ENCODE results near the gene PPFIBP2.
A peak's percentile ranks its signal among the peaks of the same experiment; 100 is the strongest.

PPFIBP2 gene

DNA sequence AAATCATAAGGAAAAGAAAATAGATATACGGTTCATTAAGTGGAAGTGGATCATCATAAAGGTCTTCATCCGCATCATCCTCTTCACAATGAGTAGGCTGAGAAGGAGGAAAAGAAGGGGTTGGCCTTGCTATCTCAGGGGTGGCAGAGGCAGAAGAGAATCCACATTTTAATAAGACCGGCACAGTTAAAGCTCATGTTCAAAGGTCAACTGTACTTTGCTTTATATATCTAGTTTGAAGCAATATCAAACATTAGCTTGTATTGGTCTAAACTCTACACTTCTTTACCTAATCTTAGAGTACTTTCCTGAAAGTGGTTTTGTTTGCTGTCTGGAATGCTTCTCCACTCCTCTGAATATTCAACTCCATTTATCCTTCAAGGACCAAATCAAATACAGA lies 5.7 kb upstream of the PPFIBP2 start:
- TF ChIP-seq, protein P1, sequence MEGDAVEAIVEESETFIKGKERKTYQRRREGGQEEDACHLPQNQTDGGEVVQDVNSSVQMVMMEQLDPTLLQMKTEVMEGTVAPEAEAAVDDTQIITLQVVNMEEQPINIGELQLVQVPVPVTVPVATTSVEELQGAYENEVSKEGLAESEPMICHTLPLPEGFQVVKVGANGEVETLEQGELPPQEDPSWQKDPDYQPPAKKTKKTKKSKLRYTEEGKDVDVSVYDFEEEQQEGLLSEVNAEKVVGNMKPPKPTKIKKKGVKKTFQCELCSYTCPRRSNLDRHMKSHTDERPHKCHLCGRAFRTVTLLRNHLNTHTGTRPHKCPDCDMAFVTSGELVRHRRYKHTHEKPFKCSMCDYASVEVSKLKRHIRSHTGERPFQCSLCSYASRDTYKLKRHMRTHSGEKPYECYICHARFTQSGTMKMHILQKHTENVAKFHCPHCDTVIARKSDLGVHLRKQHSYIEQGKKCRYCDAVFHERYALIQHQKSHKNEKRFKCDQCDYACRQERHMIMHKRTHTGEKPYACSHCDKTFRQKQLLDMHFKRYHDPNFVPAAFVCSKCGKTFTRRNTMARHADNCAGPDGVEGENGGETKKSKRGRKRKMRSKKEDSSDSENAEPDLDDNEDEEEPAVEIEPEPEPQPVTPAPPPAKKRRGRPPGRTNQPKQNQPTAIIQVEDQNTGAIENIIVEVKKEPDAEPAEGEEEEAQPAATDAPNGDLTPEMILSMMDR (IDR thresholded peaks at IDR 0.05; ENCODE audit: low read depth, low read length, missing control alignments), result no peak
- no peak for DNase-seq (ENCODE audit: extremely low read depth, low read depth)
- no peak overlapping the region for H3K4me3 ChIP-seq (replicated peaks; ENCODE audit: low read depth, low read length)

DNA sequence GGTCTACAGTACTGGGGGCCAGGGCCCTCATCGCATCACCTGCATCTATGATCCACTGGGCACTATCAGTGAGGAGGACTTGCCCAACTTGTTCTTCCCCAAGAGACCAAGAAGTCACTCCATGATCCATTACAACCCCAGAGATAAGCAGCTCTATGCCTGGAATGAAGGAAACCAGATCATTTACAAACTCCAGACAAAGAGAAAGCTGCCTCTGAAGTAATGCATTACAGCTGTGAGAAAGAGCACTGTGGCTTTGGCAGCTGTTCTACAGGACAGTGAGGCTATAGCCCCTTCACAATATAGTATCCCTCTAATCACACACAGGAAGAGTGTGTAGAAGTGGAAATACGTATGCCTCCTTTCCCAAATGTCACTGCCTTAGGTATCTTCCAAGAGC lies 3.8 kb upstream of the PPFIBP2 start:
- TF ChIP-seq, protein P1 (IDR thresholded peaks at IDR 0.05; ENCODE audit: low read depth, low read length, missing control alignments), result no peak

GRCh38 chr11:7511401-7511800 lies 2.4 kb upstream of the PPFIBP2 start:
- TF ChIP-seq, protein P1 (IDR thresholded peaks at IDR 0.05; ENCODE audit: low read depth, low read length, missing control alignments), result no peak
- no peak for DNase-seq (ENCODE audit: extremely low read depth, low read depth)
- H3K4me3 ChIP-seq (replicated peaks; ENCODE audit: low read depth, low read length), result no peak overlapping the region

More for the DNA sequence above, 3.8 kb upstream of the PPFIBP2 start:
- H3K4me3 ChIP-seq (replicated peaks; ENCODE audit: low read depth, low read length), result no peak overlapping the region
- DNase-seq (ENCODE audit: extremely low read depth, low read depth), result no peak

GRCh38 chr11:7512525-7513233 lies 1.1 kb upstream of the PPFIBP2 start:
- no peak for DNase-seq (ENCODE audit: extremely low read depth, low read depth)
- TF ChIP-seq, protein P1 (IDR thresholded peaks at IDR 0.05; ENCODE audit: low read depth, low read length, missing control alignments), result no peak
- peak overlapping the region; percentile 52 for H3K4me3 ChIP-seq (replicated peaks; ENCODE audit: low read depth, low read length)

- peak overlapping the region; percentile 52 for H3K4me3 ChIP-seq (replicated peaks; ENCODE audit: low read depth, low read length)
- TF ChIP-seq, protein P1 (IDR thresholded peaks at IDR 0.05; ENCODE audit: low read depth, low read length, missing control alignments), result no peak
- no peak for DNase-seq (ENCODE audit: extremely low read depth, low read depth)
Measured at GRCh38 chr11:7514099-7514591, 346 bp downstream of the PPFIBP2 start.

DNA sequence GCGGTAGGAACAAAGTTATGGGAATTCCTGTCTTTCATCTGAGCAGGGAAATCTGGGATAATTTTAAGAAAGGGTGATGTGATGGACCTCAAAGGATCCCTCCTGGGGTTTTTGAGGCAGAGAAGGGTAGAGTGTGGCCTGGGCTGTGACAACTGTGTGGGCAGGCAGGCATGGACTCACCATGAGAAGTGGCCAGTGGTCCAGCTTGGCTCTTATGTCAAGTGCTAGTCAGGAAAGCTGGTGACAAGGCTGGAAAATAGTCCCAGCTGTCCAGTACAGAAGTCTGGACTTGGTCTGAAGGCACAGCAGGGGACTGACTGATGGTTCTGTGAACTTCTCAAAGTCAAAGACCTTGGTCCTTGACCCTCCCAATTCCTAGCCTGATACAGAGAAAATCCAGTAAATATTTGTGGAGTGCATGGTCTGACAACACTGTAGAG lies 1.7 kb downstream of the PPFIBP2 start:
- TF ChIP-seq, protein P1 (IDR thresholded peaks at IDR 0.05; ENCODE audit: low read depth, low read length, missing control alignments), result no peak
- no peak for DNase-seq (ENCODE audit: extremely low read depth, low read depth)
- H3K4me3 ChIP-seq (replicated peaks; ENCODE audit: low read depth, low read length), result no peak overlapping the region

Data from HFF-Myc (cell line).